ENCODE data around the gene PDPN. TPM values are rescaled to one million over a fixed set of nuclear protein-coding genes. Genes with fewer than 3 reads are reported as not detected.

The PDPN gene
- polyA plus RNA-seq, 3 donors from 2014 or later = not detected

DNA sequence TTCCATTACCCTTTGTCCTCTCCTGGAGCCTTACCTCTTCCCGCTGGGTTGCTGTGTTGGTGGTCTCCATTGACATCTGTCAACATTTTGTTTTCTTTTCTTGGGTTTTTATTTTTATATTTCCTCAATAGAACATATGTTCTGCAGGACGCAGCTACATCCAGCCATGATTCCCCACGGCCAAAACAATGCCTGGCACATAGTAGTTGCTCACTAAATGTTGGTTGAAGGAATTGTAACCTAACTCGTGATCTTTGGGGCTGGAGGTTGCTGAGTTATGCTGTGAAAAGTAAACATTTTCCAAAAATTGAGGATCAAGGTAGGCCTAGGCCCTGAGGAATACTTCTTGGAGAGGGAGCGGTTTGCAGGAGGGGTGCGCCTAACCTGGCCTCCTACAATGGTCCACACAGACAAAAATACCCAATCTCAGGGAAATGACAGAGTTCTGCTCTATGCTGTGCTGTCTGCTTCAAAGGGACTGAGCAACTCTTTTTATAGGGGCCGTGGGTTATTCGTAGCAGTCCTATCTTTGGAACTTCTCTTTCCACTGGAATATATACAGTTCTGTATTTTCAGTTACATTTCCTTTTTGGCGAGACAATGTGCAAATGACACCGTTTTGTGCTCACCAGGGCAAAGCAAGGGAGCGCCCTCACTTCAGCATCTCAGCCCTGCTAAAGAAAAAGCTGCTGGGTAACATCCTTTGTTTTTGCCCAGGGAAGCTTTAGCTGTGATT lies 1.4 kb downstream of the PDPN start:
- H3K27ac Mint-ChIP-seq = no peak overlapping the region
- no peaks in the 10 kb centered on the region for H3K4me1 Mint-ChIP-seq
- no peak for DNase-seq
- H3K27me3 Mint-ChIP-seq (ENCODE audit: low read depth in 3 of 3) = peaks cover 4 to 28% (median 18%) of the 10 kb centered on the region in 3 donors
- no peaks in the 10 kb centered on the region for H3K9me3 Mint-ChIP-seq
- no peaks in the 10 kb centered on the region for H3K36me3 Mint-ChIP-seq
- H3K4me3 Mint-ChIP-seq = no peak overlapping the region

DNA sequence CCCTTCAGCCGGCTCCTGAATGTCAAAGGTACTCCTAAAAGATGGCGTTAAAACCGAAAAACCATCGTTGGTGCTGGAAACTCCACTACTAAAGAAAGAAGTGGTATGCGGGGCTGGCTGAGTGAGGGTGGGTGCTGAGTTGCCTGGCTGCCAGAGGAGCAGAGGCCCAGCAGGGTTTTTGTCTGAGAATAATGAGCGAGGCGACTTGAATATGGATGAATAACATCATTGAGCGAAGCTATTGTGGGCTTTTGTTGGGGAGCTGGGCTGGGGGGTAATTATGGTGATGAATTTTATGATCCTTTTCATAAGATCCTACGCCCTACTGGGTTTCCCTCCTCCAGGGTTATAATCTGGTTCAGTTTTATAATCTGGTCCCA lies 2.0 kb downstream of the PDPN start:
- DNase-seq = no peak
- Mint-ChIP-seq H3K27ac (no peak overlapping the region), H3K36me3 (no peaks in the 10 kb centered on the region), H3K9me3 (no peaks in the 10 kb centered on the region), H3K27me3 (ENCODE audit: low read depth in 3 of 3) (peaks cover 4 to 27% (median 16%) of the 10 kb centered on the region in 3 donors), H3K4me3 (no peak overlapping the region), H3K4me1 (no peaks in the 10 kb centered on the region)

DNA sequence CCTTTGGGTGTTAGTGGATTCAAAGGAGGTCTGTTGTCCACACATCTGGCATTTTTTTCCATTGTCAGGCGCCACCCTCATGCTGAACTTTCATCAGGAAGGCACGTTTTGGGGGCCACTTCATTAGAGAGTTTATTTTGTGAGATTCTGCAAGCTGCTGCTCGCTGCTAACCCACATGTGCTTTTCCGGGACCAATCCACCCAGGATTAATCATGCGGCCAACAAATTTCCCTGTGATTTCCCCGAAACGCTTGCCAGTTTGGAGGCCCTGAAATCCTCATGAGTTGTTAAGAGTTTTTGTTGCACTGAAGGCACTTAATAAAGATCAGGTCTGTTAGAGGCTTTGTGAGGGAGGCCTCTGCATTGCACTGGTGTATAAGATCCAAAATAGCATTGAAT lies 2.4 kb downstream of the PDPN start:
- no peak overlapping the region for H3K4me3 Mint-ChIP-seq
- no peaks in the 10 kb centered on the region for H3K36me3 Mint-ChIP-seq
- peaks cover 4 to 23% (median 16%) of the 10 kb centered on the region in 3 donors for H3K27me3 Mint-ChIP-seq (ENCODE audit: low read depth in 3 of 3)
- H3K9me3 Mint-ChIP-seq = no peaks in the 10 kb centered on the region
- H3K4me1 Mint-ChIP-seq = no peaks in the 10 kb centered on the region
- no peak overlapping the region for H3K27ac Mint-ChIP-seq
- no peak for DNase-seq

GRCh38 chr1:13587256-13588030 lies 3.8 kb downstream of the PDPN start:
- no peak for DNase-seq

DNA sequence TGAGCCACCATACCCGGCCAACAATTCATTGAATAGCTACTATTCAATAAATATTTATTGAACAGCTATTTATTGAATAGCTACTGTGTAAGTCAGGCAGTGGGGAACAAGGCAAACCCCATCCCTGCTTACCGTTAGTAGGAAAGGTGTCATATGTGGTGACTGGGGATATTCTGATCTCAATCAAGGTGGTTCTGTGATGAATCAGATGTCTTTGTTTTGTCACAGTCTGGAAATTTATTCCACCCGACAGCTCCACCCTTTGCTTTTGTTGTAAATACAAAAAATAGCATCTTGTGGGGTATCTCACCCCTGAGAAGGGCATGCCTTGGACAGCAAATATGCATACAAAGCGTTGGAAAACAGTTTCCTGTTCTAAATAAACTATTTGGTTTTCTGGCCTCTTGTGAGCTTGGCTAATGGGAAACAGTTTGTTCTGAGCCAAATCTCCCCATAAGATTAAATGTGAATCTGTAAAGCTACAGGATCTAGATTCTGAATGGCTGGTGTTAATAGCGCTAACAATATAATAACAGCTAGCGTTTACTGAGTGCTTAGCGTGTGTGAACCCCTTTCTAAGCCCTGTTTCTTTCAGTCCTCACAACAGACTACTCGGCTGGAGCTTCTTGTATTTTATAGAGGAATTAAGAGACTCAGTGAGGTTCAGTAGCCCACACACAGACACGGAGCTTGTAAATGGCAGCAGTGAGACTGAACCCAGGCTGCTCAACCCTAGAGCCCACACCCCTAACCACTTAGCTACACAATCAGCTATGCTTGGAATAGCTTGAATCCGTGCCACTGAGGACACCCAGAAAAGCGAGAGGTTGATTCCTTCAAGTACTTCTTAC lies 5.5 kb downstream of the PDPN start:
- no peaks in the 10 kb centered on the region for H3K9me3 Mint-ChIP-seq
- H3K4me1 Mint-ChIP-seq = no peaks in the 10 kb centered on the region
- no peak overlapping the region for H3K27ac Mint-ChIP-seq
- H3K27me3 Mint-ChIP-seq (ENCODE audit: low read depth in 3 of 3) = peaks cover 3 to 26% (median 11%) of the 10 kb centered on the region in 3 donors
- no peaks in the 10 kb centered on the region for H3K36me3 Mint-ChIP-seq
- H3K4me3 Mint-ChIP-seq = no peak overlapping the region
- no peak for DNase-seq

More at GRCh38 chr1:13587256-13588030, 3.8 kb downstream of the PDPN start:
- H3K27me3 Mint-ChIP-seq (ENCODE audit: low read depth in 3 of 3) = peaks cover 5 to 24% (median 13%) of the 10 kb centered on the region in 3 donors
- H3K27ac Mint-ChIP-seq = no peak overlapping the region
- H3K4me3 Mint-ChIP-seq = no peak overlapping the region
- no peaks in the 10 kb centered on the region for H3K9me3 Mint-ChIP-seq
- H3K36me3 Mint-ChIP-seq = no peaks in the 10 kb centered on the region
- no peaks in the 10 kb centered on the region for H3K4me1 Mint-ChIP-seq

- no peaks in the 10 kb centered on the region for H3K9me3 Mint-ChIP-seq
- no peak for DNase-seq
- no peaks in the 10 kb centered on the region for H3K36me3 Mint-ChIP-seq
- no peak overlapping the region for H3K4me3 Mint-ChIP-seq
- peaks cover 3 to 20% (median 13%) of the 10 kb centered on the region in 3 donors for H3K27me3 Mint-ChIP-seq (ENCODE audit: low read depth in 3 of 3)
- no peak overlapping the region for H3K27ac Mint-ChIP-seq
- H3K4me1 Mint-ChIP-seq = no peaks in the 10 kb centered on the region
Measured at GRCh38 chr1:13590486-13590885, 6.9 kb downstream of the PDPN start.

- Mint-ChIP-seq H3K36me3 (no peaks in the 10 kb centered on the region), H3K4me3 (no peak overlapping the region), H3K9me3 (no peaks in the 10 kb centered on the region), H3K27ac (no peak overlapping the region), H3K27me3 (ENCODE audit: low read depth in 3 of 3) (peaks cover 5 to 15% (median 7%) of the 10 kb centered on the region in 3 donors), H3K4me1 (no peaks in the 10 kb centered on the region)
- no peak for DNase-seq
Measured at GRCh38 chr1:13593511-13594131, 10.0 kb downstream of the PDPN start.

- Mint-ChIP-seq H3K9me3 (no peaks in the 10 kb centered on the region), H3K27ac (no peak overlapping the region), H3K27me3 (ENCODE audit: low read depth in 3 of 3) (peaks cover 5 to 10% (median 5%) of the 10 kb centered on the region in 3 donors), H3K36me3 (no peaks in the 10 kb centered on the region), H3K4me3 (no peak overlapping the region), H3K4me1 (no peaks in the 10 kb centered on the region)
- no peak for DNase-seq
Measured at GRCh38 chr1:13595411-13595810, 11.8 kb downstream of the PDPN start.

DNA sequence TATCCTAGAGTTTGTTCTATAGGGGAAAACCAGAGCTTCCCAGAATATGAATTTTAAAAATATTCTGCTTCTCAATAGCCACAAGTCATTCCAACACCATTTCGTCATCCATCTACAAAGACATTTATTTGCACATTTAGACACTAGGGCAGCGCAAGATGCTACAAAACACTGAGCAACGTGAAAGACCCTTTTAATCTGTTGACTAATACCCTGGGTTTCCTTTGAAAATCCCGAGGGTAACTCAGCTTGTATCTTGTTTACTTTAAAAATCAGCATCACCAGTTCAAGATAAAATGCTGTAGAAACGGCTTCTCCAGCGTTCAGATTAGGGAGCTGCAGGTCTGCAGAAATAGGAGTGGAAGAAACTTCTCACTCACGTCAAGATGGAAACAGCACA lies 13.5 kb downstream of the PDPN start:
- Mint-ChIP-seq H3K9me3 (no peaks in the 10 kb centered on the region), H3K4me3 (no peak overlapping the region), H3K27ac (no peak overlapping the region), H3K4me1 (no peaks in the 10 kb centered on the region), H3K36me3 (no peaks in the 10 kb centered on the region), H3K27me3 (ENCODE audit: low read depth in 3 of 3) (peaks cover 4 to 10% (median 5%) of the 10 kb centered on the region in 3 donors)
- no peak for DNase-seq

- Mint-ChIP-seq H3K9me3 (no peaks in the 10 kb centered on the region), H3K4me3 (no peak overlapping the region), H3K4me1 (no peaks in the 10 kb centered on the region), H3K36me3 (no peaks in the 10 kb centered on the region), H3K27me3 (ENCODE audit: low read depth in 3 of 3) (peaks cover 0 to 5% (median 3%) of the 10 kb centered on the region in 3 donors), H3K27ac (no peak overlapping the region)
- no peak for DNase-seq
Measured at GRCh38 chr1:13600762-13601453, 17.3 kb downstream of the PDPN start.

GRCh38 chr1:13604176-13604575 lies 20.5 kb downstream of the PDPN start:
- Mint-ChIP-seq H3K9me3 (no peaks in the 10 kb centered on the region), H3K4me3 (no peak overlapping the region), H3K36me3 (no peaks in the 10 kb centered on the region), H3K27ac (no peak overlapping the region), H3K27me3 (ENCODE audit: low read depth in 3 of 3) (peaks cover 0 to 3% (median 1%) of the 10 kb centered on the region in 3 donors), H3K4me1 (no peaks in the 10 kb centered on the region)
- no peak for DNase-seq

- Mint-ChIP-seq H3K9me3 (no peaks in the 10 kb centered on the region), H3K27ac (peak overlapping the region in 1 of 6 donors; percentile 32), H3K4me1 (no peaks in the 10 kb centered on the region), H3K4me3 (no peak overlapping the region), H3K36me3 (no peaks in the 10 kb centered on the region), H3K27me3 (ENCODE audit: low read depth in 3 of 3) (peaks cover 1 to 3% (median 2%) of the 10 kb centered on the region in 3 donors)
- DNase-seq = no peak
Measured at GRCh38 chr1:13604721-13605120, 21.1 kb downstream of the PDPN start.

DNA sequence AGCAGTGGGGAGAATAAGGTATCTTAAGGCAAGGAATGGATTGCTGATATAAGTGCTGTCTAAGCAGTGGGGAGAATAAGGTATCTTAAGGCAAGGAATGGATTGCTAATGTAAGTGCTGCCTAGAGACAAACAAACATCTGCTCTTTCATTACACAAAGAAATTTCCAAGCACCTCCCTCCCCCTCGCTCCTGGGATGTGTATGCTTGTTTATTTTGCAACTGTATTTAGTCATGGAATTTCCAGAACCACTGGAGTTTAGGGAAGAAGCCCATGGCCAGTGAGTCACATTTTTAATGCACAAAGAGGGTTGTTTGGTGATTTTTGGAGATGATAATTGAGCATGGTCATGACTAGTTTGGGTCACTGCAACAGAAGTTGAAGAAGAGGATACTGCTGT lies 21.5 kb downstream of the PDPN start:
- Mint-ChIP-seq H3K9me3 (no peaks in the 10 kb centered on the region), H3K27me3 (ENCODE audit: low read depth in 3 of 3) (peaks cover 1 to 3% (median 2%) of the 10 kb centered on the region in 3 donors), H3K4me1 (no peaks in the 10 kb centered on the region), H3K36me3 (no peaks in the 10 kb centered on the region), H3K4me3 (no peak overlapping the region), H3K27ac (no peak overlapping the region)
- no peak for DNase-seq
